GM12875 (cell line): Measurements from ENCODE around the gene BPTF.
"Not testable (repeated sequence)": the region's sequence is repeated elsewhere in the genome, so short reads cannot be mapped to it uniquely, and the experiment has no call there.

Source experiments
- H3K4me3 ChIP-seq: one replicate; pipeline ENCODE4 v1.5.1; 2011; ENCODE audit warnings: low read depth, low read length, control low read depth
- TF ChIP-seq, protein P1 (sequence below): IDR thresholded peaks from 2 replicates; pipeline ENCODE4 v1.5.1; 2011; ENCODE audit warnings: low read depth, mild to moderate bottlenecking, control low read depth, inconsistent platforms, low read length, moderate library complexity, borderline replicate concordance; ENCODE audit not compliant: insufficient read depth

BPTF gene

DNA sequence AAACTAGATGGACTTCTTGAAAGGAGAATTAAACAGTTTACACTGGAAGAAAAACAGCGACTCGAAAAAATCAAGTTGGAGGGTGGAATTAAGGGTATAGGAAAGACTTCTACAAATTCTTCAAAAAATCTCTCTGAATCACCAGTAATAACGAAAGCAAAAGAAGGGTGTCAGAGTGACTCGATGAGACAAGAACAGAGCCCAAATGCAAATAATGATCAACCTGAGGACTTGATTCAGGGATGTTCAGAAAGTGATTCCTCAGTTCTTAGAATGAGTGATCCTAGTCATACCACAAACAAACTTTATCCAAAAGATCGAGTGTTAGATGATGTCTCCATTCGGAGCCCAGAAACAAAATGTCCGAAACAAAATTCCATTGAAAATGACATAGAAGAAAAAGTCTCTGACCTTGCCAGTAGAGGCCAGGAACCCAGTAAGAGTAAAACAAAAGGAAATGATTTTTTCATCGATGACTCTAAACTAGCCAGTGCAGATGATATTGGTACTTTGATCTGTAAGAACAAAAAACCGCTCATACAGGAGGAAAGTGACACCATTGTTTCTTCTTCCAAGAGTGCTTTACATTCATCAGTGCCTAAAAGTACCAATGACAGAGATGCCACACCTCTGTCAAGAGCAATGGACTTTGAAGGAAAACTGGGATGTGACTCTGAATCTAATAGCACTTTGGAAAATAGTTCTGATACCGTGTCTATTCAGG lies 85.9 kb downstream of the BPTF start:
- TF ChIP-seq, protein P1, sequence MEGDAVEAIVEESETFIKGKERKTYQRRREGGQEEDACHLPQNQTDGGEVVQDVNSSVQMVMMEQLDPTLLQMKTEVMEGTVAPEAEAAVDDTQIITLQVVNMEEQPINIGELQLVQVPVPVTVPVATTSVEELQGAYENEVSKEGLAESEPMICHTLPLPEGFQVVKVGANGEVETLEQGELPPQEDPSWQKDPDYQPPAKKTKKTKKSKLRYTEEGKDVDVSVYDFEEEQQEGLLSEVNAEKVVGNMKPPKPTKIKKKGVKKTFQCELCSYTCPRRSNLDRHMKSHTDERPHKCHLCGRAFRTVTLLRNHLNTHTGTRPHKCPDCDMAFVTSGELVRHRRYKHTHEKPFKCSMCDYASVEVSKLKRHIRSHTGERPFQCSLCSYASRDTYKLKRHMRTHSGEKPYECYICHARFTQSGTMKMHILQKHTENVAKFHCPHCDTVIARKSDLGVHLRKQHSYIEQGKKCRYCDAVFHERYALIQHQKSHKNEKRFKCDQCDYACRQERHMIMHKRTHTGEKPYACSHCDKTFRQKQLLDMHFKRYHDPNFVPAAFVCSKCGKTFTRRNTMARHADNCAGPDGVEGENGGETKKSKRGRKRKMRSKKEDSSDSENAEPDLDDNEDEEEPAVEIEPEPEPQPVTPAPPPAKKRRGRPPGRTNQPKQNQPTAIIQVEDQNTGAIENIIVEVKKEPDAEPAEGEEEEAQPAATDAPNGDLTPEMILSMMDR, result no peak

DNA sequence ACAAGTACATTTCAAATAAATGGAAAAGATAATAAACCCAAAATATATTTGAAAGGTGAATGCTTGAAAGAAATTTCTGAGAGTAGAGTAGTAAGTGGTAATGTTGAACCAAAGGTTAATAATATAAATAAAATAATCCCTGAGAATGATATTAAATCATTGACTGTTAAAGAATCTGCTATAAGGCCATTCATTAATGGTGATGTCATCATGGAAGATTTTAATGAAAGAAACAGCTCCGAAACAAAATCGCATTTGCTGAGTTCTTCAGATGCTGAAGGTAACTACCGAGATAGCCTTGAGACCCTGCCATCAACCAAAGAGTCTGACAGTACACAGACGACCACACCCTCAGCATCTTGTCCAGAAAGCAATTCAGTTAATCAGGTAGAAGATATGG lies 86.8 kb downstream of the BPTF start:
- TF ChIP-seq, protein P1, result no peak
- no peak overlapping the region for H3K4me3 ChIP-seq

More for the DNA sequence above, 85.9 kb downstream of the BPTF start:
- H3K4me3 ChIP-seq, result no peak overlapping the region

DNA sequence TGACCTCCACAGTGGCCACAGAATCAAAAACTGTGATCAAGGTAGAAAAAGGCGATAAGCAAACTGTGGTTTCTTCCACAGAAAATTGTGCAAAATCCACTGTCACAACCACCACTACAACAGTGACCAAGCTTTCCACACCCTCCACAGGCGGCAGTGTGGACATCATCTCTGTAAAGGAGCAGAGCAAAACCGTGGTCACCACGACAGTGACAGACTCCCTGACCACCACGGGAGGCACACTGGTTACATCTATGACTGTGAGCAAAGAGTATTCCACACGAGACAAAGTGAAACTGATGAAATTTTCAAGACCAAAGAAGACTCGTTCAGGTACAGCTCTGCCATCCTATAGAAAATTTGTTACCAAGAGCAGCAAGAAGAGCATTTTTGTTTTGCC lies 87.4 kb downstream of the BPTF start:
- H3K4me3 ChIP-seq, result no peak overlapping the region
- TF ChIP-seq, protein P1, result no peak

DNA sequence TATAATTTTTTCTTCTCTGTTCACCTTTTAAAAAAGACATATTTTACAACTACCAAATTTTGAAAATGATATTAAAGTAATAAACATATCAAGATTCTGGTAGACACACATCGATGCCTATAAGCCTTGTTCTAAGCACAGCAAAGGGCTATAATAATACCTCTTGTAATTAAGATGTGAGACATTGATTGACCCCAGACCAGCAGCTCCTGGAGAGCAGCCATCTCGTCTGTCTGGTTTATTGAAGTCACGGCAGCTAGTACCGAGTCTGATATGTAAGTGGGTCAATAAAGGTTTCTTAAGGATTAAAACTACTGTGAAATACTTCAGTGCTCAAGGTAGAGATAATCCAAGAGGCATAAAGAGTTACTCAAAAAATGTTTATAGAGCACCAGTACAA lies 94.9 kb downstream of the BPTF start:
- H3K4me3 ChIP-seq, result no peak overlapping the region
- TF ChIP-seq, protein P1, result no peak

DNA sequence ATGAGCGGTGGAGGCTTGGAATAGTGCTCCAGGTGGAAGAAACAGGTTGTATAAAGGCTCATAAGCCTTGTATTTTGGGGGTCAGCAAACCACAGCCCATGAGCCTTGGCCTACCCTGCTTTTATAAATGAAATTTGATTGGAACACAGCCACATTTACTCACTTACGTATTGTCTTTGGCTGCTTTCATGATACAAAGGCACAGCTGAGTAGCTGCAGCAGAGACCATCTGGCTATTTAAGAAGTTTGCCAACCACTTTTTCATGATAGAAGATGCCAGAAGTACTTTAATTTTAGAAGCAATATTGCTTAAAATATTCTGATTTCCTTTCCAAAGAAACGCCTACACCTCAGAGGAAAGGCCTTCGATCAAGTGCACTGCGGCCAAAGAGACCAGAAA lies 97.2 kb downstream of the BPTF start:
- TF ChIP-seq, protein P1, result no peak

DNA sequence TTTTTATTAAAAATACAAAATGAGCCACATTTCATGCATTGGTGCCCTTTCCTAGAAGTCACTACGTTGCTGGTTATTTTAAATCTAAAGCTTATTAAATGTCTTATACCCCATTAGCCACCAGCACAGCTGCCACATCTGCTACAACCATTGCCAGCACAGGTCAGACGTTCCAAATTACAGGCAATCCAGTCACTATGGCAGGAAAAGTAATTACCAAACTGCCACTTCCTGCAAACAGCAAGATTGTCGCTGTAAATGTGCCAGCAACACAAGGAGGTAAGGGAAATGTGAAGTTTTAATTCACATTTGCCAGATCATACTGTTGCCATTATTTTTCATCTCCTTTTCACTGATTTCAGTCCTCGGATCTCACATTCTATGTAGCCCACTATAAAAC lies 103.5 kb downstream of the BPTF start:
- not testable (repeated sequence) for H3K4me3 ChIP-seq

More for the DNA sequence above, 97.2 kb downstream of the BPTF start:
- H3K4me3 ChIP-seq, result no peak overlapping the region

DNA sequence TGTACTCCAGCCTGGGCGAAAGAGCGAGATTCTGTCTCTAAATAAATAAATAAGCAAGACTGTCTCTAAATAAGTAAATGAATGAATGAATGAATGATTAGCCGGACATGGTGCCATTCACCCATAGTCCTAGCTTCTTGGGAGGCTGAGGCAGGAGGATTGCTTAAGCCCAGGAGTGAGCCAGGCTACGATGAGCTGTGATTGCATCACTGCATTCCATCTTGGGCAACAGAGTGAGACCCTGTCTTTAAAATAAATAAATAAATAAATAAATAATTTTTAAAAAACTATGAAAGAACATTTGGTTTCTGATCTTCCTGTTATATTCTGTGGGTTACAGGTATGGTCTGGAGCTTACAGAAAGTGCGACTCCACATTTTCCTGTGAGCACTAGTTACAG lies 105.9 kb downstream of the BPTF start:
- H3K4me3 ChIP-seq, result no peak overlapping the region
- TF ChIP-seq, protein P1, result no peak
